Uterus (tissue), 4 donors: ENCODE data around the gene STX17. TPM values are rescaled to one million over a fixed set of nuclear protein-coding genes. Genes with fewer than 3 reads are reported as not detected.

ENCODE experiments used
- DNase-seq, 2 donors: peaks; one replicate each; pipeline ENCODE4 v3.0.0-alpha.2; 2019 to 2020
- H3K27ac ChIP-seq, 2 donors: fragments of 200-600 bp; sonication (generic); 1 replicate in 1 of 2; 2 replicates in 1 of 2; pipeline ENCODE4 v1.5.1; 2016 to 2018
- H3K27me3 ChIP-seq, 2 donors: fragments of 200-600 bp; sonication (generic); one replicate each; pipeline ENCODE4 v1.5.1; 2018 to 2019; ENCODE audit warnings: control low read depth in 1 of 2
- H3K36me3 ChIP-seq, 2 donors: fragments of 200-600 bp; sonication (generic); one replicate each; pipeline ENCODE4 v1.5.1; 2019; ENCODE audit warnings: control low read depth in 1 of 2
- H3K4me1 ChIP-seq, 2 donors: fragments of 200-600 bp; sonication (generic); one replicate each; pipeline ENCODE4 v1.5.1; 2018 to 2019; ENCODE audit warnings: control low read depth in 1 of 2
- H3K4me3 ChIP-seq, 2 donors: fragments of 200-600 bp; sonication (generic); 1 replicate in 1 of 2; 2 replicates in 1 of 2; pipeline ENCODE4 v1.5.1; 2018 to 2019; ENCODE audit warnings: mild to moderate bottlenecking in 1 of 2
- H3K9me3 ChIP-seq, 2 donors: fragments of 200-600 bp; sonication (generic); one replicate each; pipeline ENCODE4 v1.5.1; 2019; ENCODE audit warnings: control low read depth in 1 of 2
- POLR2A ChIP-seq, 2 donors: fragments of 450-650 bp; IDR thresholded peaks; one replicate each; pipeline ENCODE4 v1.6.1; 2016; ENCODE audit warnings: antibody characterized with exemption in 2 of 2, mild to moderate bottlenecking in 1 of 2, moderate library complexity in 1 of 2
- intact Hi-C: fragments of 100-400 bp; cut with DNase I; formaldehyde crosslinking; loops from one replicate; pipeline ENCODE4 v1.15.1; 2023; ENCODE audit warnings: low total_unique reads
- total RNA-seq, 4 donors: library from RNA; depleted of rRNA in 3 of 4; stranded (reverse); fragments of >200 nt in 3 of 4; gene quantifications; one replicate each; pipeline versions ENCODE4 v1.1.0 to v1.2.4, GENCODE V29; 2014 to 2023
- TF ChIP-seq, protein P1 (sequence below), 4 experiments: fragments of 200-600 bp in 2 of 4; fragments of 450-650 bp in 2 of 4; sonication (generic) in 2 of 4; IDR thresholded peaks; one replicate each; pipeline ENCODE4 v1.5.1; 2016 to 2019; ENCODE audit warnings: antibody characterized with exemption in 4 of 4, mild to moderate bottlenecking in 2 of 4, moderate library complexity in 1 of 4
- donor health status: DM: yes; HTN: yes; CAD: no.

The STX17 gene
- total RNA-seq, 4 donors from 2014 or later, result 15.0 to 66.4 (median 32.6) TPM

DNA sequence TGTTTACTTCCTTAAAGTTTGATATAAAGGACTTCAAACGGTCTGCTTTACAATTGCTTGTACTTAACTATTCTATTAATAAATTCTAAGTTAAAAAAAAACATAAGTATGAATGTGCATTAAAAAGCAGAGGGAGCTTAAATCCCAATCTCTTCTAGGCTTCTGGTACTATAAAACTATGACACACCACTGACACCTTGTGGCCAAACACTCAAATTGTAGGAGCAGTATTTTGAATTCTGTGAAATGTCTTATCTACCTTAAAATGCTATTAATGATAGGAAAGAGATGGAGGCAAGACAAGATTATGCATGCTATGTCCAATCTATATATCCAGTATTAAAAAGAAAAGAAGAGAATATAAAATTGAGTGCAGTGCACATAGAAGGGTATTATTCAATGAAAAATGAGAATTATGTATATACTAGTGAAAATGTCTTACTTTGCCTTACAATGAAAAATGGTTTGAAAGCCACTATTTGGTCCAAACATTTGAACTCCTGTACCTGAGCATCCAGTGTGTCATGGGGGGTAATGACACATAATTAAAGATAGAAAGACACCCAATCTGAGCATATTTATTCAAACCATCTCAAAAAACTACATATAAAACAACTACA lies 104.7 kb downstream of the STX17 start:
- Histone ChIP-seq H3K27me3 (no peaks in the 10 kb centered on the region), H3K27ac (no peak overlapping the region), H3K4me1 (no peaks in the 10 kb centered on the region), H3K9me3 (peaks cover 0 to 7% of the 10 kb centered on the region in 2 donors), H3K4me3 (no peak overlapping the region), H3K36me3 (no peaks in the 10 kb centered on the region)
- intact Hi-C loops, result no loop called here
- DNase-seq, result no peak
- TF ChIP-seq, protein P1, sequence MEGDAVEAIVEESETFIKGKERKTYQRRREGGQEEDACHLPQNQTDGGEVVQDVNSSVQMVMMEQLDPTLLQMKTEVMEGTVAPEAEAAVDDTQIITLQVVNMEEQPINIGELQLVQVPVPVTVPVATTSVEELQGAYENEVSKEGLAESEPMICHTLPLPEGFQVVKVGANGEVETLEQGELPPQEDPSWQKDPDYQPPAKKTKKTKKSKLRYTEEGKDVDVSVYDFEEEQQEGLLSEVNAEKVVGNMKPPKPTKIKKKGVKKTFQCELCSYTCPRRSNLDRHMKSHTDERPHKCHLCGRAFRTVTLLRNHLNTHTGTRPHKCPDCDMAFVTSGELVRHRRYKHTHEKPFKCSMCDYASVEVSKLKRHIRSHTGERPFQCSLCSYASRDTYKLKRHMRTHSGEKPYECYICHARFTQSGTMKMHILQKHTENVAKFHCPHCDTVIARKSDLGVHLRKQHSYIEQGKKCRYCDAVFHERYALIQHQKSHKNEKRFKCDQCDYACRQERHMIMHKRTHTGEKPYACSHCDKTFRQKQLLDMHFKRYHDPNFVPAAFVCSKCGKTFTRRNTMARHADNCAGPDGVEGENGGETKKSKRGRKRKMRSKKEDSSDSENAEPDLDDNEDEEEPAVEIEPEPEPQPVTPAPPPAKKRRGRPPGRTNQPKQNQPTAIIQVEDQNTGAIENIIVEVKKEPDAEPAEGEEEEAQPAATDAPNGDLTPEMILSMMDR (IDR thresholded peaks at IDR 0.05), result no peak
- TF ChIP-seq POLR2A (IDR thresholded peaks at IDR 0.05), result no peak

DNA sequence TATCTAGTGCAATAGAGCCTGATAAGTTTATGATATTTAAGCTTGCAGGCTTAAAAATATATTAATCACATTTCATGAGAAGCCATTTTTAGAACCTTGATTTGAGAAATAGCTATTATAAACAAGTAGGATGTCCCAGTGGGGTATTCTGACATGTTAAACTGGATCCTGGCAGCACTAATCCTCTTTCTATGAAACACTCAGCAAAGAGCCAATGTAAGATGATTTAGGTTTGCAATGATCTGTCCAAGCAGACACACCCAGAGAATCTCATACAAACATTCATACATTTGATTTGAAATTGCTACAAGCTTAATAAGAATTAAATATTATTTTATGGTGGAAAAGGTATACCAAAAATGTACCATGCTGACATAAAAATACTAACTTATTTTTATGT lies 105.8 kb downstream of the STX17 start:
- DNase-seq, result no peak
- intact Hi-C loops, result no loop called here
- H3K4me1 ChIP-seq, result no peaks in the 10 kb centered on the region
- TF ChIP-seq, protein P1 (IDR thresholded peaks at IDR 0.05), result no peak
- no peak for TF ChIP-seq POLR2A (IDR thresholded peaks at IDR 0.05)
- H3K36me3 ChIP-seq, result no peaks in the 10 kb centered on the region
- H3K27ac ChIP-seq, result no peak overlapping the region
- peaks cover 0 to 7% of the 10 kb centered on the region in 2 donors for H3K9me3 ChIP-seq
- no peaks in the 10 kb centered on the region for H3K27me3 ChIP-seq
- no peak overlapping the region for H3K4me3 ChIP-seq

DNA sequence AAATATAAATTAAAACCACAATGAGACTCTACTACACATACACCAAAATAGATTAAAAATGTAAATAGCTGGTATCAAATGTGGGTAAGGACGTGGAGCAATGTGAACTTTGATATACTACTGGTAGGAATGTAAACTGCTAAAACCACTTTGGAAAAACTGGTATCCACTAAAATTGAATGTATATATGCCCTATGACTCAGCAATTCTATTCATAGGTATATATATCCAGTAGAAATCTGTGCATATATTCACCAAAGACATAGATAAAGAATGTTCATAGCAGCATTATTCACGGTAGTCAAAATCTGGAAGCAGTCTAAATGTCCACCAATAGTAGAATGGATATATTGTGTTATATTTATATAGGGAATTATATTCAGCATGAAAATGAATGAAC lies 107.1 kb downstream of the STX17 start:
- no peak overlapping the region for H3K4me3 ChIP-seq
- intact Hi-C loops, result no loop called here
- no peaks in the 10 kb centered on the region for H3K27me3 ChIP-seq
- H3K9me3 ChIP-seq, result peaks cover 0 to 7% of the 10 kb centered on the region in 2 donors
- no peak overlapping the region for H3K27ac ChIP-seq
- H3K4me1 ChIP-seq, result no peaks in the 10 kb centered on the region
- no peak for DNase-seq
- TF ChIP-seq, protein P1 (IDR thresholded peaks at IDR 0.05), result no peak
- no peak for TF ChIP-seq POLR2A (IDR thresholded peaks at IDR 0.05)
- H3K36me3 ChIP-seq, result no peaks in the 10 kb centered on the region

DNA sequence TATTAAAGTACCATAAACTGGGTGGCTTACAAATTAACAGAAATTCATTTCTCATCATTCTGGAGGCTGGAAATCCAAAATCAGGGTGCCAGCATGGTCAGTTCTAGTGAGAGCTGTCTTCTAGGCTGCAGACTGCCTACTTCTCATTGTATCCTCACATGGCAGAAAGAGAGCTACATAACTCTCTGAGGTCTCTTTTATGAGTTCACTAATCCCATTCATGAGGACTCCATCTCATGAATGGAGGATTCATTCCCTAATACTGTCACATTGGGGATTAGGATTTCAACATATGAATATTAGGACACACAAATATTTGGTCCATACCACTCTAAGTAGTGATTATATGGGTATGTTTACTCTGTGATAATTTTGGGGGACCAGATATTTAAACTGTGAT lies 108.4 kb downstream of the STX17 start:
- H3K4me3 ChIP-seq, result no peak overlapping the region
- DNase-seq, result no peak
- H3K36me3 ChIP-seq, result no peaks in the 10 kb centered on the region
- H3K4me1 ChIP-seq, result no peaks in the 10 kb centered on the region
- H3K27me3 ChIP-seq, result no peaks in the 10 kb centered on the region
- TF ChIP-seq, protein P1 (IDR thresholded peaks at IDR 0.05), result no peak
- TF ChIP-seq POLR2A (IDR thresholded peaks at IDR 0.05), result no peak
- H3K9me3 ChIP-seq, result peaks cover 0 to 7% of the 10 kb centered on the region in 2 donors
- intact Hi-C loops, result no loop called here
- H3K27ac ChIP-seq, result no peak overlapping the region

DNA sequence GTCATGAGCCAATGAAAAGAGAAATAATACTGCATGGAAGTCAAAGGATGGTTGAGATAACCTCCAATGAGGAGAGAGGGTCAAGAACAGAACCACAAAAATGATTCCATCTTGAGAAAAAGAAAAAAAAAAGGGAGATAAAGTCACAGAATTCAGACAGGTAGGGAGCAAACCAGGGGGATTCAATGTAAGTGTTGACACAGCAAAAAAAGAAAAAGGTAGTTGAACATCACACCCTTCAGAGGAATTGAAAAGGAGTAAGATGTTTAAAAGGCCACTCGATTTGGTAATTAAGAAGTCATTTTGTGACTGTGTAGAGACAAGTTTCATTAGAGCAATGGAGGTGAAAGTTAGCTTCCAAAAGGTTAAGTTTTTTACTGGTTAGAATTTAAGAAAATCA lies 113.1 kb downstream of the STX17 start:
- intact Hi-C loops, result no loop called here
- H3K36me3 ChIP-seq, result no peaks in the 10 kb centered on the region
- TF ChIP-seq, protein P1 (IDR thresholded peaks at IDR 0.05), result no peak
- no peak for TF ChIP-seq POLR2A (IDR thresholded peaks at IDR 0.05)

More for the DNA sequence above, 113.1 kb downstream of the STX17 start:
- H3K9me3 ChIP-seq, result no peaks in the 10 kb centered on the region
- H3K27me3 ChIP-seq, result no peaks in the 10 kb centered on the region
- no peaks in the 10 kb centered on the region for H3K4me1 ChIP-seq
- H3K27ac ChIP-seq, result no peak overlapping the region
- H3K4me3 ChIP-seq, result no peak overlapping the region
- DNase-seq, result no peak

Other genes starting within 250 kb of the STX17 start
- 1 to 10 TPM in 3 of 4 donors, under 1 TPM in 1; under 0.01 to 5.5 (median 2.0) TPM for gene NR4A3, start 84.8 kb upstream of the STX17 start, total RNA-seq
- gene ERP44, start 192.3 kb downstream of the STX17 start, total RNA-seq, result 10 to 100 TPM in 2 of 4 donors, 1 to 10 TPM in 2; 7.6 to 21.9 (median 12.6) TPM
- gene INVS, start 192.6 kb downstream of the STX17 start, total RNA-seq, result 10 to 100 TPM in 3 of 4 donors, 1 to 10 TPM in 1; 8.2 to 59.2 (median 26.0) TPM